SH-SY5Y (cell line): ENCODE results near the gene TNS1.

Source experiments
- GATA2 ChIP-seq: IDR thresholded peaks from 2 replicates; pipeline ENCODE4 v1.6.1; 2011; ENCODE audit warnings: mild to moderate bottlenecking, low read depth, low read length
- GATA3 ChIP-seq: IDR thresholded peaks from 2 replicates; pipeline ENCODE4 v1.6.1; 2011; ENCODE audit warnings: low read depth, mild to moderate bottlenecking, low read length, moderate library complexity

DNA sequence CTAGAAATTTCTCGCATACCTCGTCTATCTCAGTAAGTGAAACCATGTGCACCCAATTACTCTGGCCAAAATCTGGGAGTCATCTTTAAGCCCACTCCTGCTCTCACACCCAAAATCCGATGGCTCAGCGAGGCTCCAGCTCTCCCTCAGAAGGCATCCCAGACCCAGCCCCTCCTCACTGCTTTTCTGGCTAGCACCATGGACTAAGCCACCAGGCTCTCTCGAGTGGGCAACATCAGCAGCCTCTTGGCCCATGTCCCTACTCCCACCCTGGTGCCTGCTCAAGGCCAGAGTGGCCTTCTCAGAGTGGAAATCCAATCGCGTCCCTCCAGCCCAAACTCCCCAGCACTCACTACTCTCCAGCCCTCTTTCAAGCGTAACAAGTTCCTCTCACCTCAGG, 27.2 kb downstream of the TNS1 start:
- TF ChIP-seq GATA2 (no peak), GATA3 (no peak)
